GM08714 (cell line): ENCODE data around the gene LENG8.
"Not testable (repeated sequence)": the region's sequence is repeated elsewhere in the genome, so short reads cannot be mapped to it uniquely, and the experiment has no call there.

ENCODE experiments used
- H3K4me3 ChIP-seq: fragments of 200-500 bp; sonication (Bioruptor generic); 2 replicates; pipeline ENCODE4 v1.5.1; 2014; ENCODE audit warnings: mild to moderate bottlenecking, low read length, inconsistent platforms
- ZNF274 ChIP-seq: IDR thresholded peaks from 2 replicates; pipeline ENCODE4 v1.6.1; 2012; ENCODE audit warnings: mild to moderate bottlenecking, low read depth, low read length

Gene LENG8

DNA sequence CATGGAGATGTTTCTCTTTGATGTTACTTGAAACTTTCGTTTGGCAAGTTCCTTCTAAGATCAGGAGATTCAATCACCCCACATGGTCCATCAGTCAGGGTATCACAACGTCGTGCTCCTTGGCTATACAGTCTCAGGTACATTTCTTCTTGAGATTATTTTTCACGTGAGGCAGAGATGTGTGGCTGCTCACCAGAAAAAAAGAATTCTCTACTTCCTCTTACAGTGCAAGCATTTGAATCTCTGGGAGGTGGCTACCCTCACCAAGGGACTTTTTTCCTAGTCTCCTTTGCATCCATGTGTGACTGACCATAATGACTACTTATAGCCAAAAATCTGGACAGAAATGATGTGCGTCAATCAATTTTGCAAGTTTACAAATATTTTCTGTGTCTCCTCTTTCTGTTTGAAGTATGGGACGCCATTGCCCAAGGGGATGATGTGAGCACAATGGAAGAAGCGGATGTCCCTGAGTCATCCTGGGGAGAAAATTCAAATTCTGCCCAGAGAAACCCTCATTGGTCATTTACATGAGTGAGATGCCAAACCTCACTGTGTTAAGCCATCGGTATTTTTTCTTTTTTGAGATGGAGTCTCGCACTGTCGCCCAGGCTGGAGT lies 45.1 kb downstream of the LENG8 start:
- TF ChIP-seq ZNF274 = no peak
- no peak overlapping the region for H3K4me3 ChIP-seq

GRCh38 chr19:54495284-54495683 lies 46.3 kb downstream of the LENG8 start:
- H3K4me3 ChIP-seq = not testable (repeated sequence)

GRCh38 chr19:54497747-54498450 lies 48.9 kb downstream of the LENG8 start:
- H3K4me3 ChIP-seq = not testable (repeated sequence)

- H3K4me3 ChIP-seq = not testable (repeated sequence)
These were observed 49.4 kb downstream of the LENG8 start for GRCh38 chr19:54498451-54498772.

GRCh38 chr19:54502518-54503048 lies 53.6 kb downstream of the LENG8 start, which contains the start of gene LAIR2:
Gene LAIR2 (plus strand): TSS chr19:54502831. CDS start chr19:54502919, 88 bp downstream.
- H3K4me3 ChIP-seq = no peak within 1 kb of the TSS
- TF ChIP-seq ZNF274 = no peak

GRCh38 chr19:54505542-54505941 lies 56.5 kb downstream of the LENG8 start:
- H3K4me3 ChIP-seq = not testable (repeated sequence)

DNA sequence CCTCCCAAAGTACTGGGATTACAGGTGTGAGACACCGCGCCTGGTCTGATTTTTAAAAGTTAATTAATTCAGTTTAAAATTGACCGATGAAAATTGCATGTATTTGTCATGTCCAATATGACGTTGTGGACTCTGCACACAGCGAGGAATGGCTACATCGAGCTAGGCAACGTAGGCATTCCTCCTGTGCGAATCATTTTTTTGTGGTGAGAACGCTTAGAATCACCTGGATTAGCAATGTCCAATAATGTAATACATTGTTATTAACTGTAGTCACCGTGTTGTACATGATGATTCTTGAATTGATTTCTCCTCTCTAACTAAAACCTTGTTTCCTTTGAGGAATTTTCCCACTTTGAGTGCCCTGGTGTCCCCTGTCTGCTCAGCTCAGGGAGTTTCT lies 57.1 kb downstream of the LENG8 start:
- no peak overlapping the region for H3K4me3 ChIP-seq

DNA sequence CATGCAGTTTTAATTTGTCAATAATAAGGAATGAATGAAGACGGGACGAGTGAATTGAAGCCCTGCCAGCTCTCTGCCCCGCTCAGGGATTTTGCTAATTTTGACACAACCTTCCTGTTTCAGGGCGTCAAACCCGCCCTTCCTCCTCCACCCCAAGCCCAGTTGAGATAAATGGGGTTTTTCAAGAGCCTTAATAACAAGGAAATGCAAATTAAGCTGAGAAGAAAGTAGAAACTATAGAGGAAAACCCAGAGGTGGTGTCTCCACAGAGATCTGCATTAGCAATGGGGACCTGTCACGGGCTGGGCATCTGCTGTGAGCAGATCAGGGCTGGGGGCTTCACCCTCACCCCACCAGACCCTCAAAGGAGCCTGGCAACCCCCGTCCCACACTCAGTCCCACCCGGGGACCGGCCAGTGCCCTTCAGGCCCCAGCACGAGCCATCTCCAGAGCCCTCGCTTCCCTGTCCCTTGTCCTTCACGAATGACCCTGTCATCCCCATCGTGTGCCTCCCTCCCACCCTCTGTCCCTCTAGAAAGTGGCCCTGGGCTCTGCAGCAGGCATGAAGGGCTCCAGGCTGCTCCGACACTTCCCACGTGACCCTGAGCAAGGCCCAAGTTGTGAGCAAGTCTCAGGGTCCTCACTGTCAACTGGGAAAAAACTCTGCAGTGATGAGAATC lies 58.2 kb downstream of the LENG8 start:
- not testable (repeated sequence) for H3K4me3 ChIP-seq

More for the DNA sequence above, 57.1 kb downstream of the LENG8 start:
- no peak for TF ChIP-seq ZNF274

DNA sequence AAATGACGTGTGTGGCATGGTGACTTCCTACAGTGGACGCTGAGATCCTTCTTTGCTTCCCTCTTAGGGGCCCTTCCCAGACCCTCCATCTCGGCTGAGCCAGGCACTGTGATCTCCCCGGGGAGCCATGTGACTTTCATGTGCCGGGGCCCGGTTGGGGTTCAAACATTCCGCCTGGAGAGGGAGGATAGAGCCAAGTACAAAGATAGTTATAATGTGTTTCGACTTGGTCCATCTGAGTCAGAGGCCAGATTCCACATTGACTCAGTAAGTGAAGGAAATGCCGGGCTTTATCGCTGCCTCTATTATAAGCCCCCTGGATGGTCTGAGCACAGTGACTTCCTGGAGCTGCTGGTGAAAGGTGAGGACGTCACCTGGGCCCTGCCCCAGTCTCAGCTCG lies 58.8 kb downstream of the LENG8 start:
- TF ChIP-seq ZNF274 = no peak
- no peak overlapping the region for H3K4me3 ChIP-seq

DNA sequence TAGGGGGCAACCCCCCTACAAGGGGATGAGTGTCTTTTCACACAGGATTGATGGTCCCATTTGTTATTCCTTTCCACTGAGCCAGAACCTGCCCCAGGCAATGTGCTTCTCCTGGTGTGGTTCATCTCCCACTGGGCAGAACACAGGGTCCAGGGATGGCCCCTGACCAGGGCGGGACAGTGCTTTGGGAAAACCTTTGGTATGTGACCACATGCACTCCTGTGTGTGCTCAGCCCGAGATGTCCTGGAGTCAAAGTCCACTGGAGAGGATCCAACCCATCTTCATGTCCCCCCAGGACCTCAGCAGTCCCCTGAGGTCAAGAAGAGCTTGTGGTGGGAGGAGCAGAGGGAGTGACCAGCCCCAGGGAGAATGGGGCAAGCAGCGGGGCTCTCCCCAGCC lies 59.5 kb downstream of the LENG8 start:
- not testable (repeated sequence) for H3K4me3 ChIP-seq

- not testable (repeated sequence) for H3K4me3 ChIP-seq
These were observed 60.4 kb downstream of the LENG8 start for GRCh38 chr19:54509200-54509940.
